Measurements from ENCODE around the gene RAB21.
"Not testable (repeated sequence)": the region's sequence is repeated elsewhere in the genome, so short reads cannot be mapped to it uniquely, and the experiment has no call there.

Gene RAB21

GRCh38 chr12:71752891-71753290 is 1.8 kb upstream of the RAB21 start:
- no peak for DNase-seq (ENCODE audit: low spot score)

- peak; percentile 42 for DNase-seq (ENCODE audit: low spot score)
Measured at GRCh38 chr12:71755146-71755892, 656 bp downstream of the RAB21 start.

DNA sequence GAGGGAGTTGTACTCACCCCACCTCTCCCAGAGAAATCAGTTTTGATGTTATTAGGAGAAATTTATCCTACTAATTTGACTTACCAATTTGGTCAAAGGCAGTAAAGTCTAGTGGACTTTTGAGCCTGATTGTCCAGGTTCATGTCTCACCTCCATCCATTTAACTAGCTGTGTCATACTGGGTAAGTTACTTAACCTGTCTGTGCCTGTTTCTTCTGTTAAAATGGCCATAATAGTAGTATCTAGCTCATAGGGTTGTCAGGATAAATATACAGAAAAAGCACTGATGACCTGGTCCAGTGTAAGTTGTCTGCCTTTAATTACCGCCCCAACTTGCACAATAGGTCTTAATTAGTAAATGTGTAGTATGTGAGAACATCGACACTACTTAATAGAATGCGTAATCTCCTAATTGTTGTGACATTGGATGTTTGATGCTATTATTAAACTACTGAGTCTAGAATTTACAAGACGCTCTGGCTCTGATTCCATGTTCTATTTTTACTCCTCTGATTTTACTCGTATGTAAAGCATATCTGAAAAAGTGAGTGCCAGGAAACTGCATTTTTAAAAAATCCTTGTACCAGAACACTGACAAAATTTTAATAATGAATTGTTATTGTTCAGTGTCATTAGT is 1.5 kb downstream of the RAB21 start:
- no peak for DNase-seq (ENCODE audit: low spot score)

GRCh38 chr12:71759941-71760340 is 5.3 kb downstream of the RAB21 start:
- no peak for DNase-seq (ENCODE audit: low spot score)

GRCh38 chr12:71760471-71760870 is 5.8 kb downstream of the RAB21 start:
- no peak for DNase-seq (ENCODE audit: low spot score)

- DNase-seq (ENCODE audit: low spot score): not testable (repeated sequence)
Measured at GRCh38 chr12:71761354-71761753, 6.7 kb downstream of the RAB21 start.

DNA sequence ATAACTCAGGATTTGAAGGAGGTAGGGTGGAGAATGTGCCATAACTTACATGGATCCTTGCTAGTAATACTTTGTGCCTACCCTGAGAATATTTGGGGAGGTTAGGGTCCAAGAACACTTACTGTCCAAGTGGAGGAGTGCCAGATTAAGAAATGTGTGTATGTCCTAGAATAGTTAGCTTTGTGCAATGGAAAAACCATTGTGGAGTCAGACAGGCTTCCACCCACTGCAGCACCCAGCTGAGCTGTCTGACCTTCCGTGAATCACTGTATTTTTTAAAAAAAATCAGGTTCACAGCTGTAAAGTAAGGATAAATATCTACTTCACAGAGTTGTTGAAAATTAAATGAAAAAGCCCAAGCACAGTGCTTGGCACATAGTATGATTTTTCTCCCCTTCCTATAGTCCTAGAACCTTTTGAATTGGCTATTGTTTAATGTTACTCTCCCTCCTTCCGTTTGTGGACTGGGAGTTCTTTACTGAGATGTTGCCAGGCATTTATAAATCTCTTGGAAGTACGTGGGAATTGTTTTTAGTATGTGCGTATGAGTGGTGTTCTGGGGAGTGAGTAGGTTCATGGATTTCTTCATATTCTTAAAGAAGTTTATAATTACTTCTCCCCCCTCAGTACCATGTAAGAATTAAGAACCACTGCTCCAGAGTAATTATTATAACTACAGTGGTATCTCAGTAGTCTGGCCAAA is 9.2 kb downstream of the RAB21 start:
- no peak for DNase-seq (ENCODE audit: low spot score)

- DNase-seq (ENCODE audit: low spot score): no peak
Measured at GRCh38 chr12:71764587-71765321, 10.1 kb downstream of the RAB21 start.

DNA sequence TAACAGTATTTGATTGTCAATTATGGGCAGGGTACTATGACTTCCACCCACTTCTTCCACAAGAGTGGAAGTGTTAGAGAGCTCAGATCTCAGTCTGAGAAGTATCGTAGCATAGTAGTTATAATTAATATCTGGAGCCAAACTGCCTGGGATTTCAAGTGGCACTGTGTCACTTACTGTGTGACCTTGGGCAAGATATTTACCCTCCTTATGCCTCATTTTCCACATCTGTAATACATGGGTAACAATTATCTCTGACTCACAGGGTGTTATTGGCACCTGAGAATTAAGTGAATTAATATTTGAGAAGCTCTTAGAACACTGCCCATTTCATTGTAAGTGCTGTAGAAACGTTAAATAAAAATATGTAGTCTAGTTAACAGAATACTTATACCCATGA is 11.5 kb downstream of the RAB21 start:
- no peak for DNase-seq (ENCODE audit: low spot score)

- no peak for DNase-seq (ENCODE audit: low spot score)
Measured at GRCh38 chr12:71767183-71767582, 12.5 kb downstream of the RAB21 start.

GRCh38 chr12:71768900-71769299 is 14.2 kb downstream of the RAB21 start:
- DNase-seq (ENCODE audit: low spot score): no peak

DNA sequence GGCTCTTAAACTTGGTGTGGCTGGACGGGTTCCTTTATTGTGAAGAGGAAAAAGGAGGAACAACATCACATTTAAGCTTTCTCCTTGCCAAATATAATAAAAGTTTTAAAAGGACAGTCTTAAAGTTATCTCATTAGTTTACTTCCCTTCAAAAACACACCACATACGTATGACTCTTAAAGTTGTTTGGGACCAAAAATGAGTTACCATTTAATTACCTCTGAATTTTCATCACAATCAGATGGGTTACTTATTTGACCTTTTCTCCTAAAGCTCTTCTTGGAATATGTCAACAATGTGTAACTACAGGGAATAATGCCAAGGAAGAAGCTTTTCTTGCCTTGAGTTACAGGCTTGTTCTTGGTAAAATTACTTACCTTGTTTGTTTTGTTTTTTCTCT is 16.4 kb downstream of the RAB21 start:
- DNase-seq (ENCODE audit: low spot score): no peak

GRCh38 chr12:71772735-71773134 is 18.1 kb downstream of the RAB21 start:
- DNase-seq (ENCODE audit: low spot score): no peak

- peak; percentile 40 for DNase-seq (ENCODE audit: low spot score)
Measured at GRCh38 chr12:71780237-71780822, 25.7 kb downstream of the RAB21 start.

- no peak for DNase-seq (ENCODE audit: low spot score)
Measured at GRCh38 chr12:71782017-71782416, 27.4 kb downstream of the RAB21 start.

DNA sequence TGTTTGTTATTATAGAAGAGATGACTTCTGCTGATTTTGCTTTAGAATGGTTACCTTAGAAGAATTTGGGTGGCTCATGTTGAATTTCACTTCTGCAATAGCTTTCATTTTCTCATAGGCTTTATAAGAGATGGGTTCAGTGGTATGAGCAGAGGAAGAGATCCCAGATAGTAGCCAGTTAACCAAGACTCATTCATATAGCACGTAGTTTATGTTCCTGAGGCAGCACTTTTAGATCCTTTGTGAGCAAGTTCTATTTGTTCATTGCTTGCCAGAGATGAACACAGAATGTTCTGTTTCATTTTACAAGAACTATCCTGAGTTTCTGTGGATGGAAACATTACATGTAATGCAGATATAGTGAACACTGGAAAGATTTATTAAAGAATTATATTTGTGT is 32.2 kb downstream of the RAB21 start:
- no peak for DNase-seq (ENCODE audit: low spot score)

GRCh38 chr12:71787580-71787979 is 32.9 kb downstream of the RAB21 start:
- DNase-seq (ENCODE audit: low spot score): no peak

GRCh38 chr12:71790331-71790730 is 35.7 kb downstream of the RAB21 start:
- DNase-seq (ENCODE audit: low spot score): no peak

DNA sequence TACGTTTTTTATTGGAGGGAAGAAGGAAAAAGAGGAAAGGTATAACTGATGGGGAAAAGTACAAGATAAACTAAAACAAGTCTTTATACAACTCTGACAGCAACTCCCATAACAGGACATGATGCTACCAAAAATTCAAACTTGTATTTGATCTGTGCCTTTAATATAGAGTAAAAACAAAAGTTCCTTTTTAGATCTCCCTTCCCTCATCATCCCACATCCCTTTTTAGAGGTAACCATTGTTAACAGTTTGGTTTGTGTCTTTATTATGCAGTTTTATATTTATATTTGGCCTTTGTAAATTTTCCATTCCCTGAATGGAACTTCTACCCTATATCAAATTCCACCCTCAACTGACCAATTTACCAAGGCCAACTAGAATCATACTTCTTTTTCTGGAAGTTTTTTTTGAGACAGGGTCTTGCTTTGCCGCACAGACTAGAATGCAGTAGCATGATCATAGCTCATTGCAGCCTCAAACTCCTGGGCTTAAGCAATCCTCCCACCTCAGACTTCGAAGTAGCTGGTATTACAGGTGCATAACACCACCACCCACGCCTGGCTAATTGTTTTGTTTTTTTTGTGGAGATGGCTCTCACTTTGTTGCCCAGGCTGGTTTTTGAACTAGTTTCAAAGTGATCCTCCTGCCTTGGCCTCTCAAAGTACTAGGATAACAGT is 36.9 kb downstream of the RAB21 start:
- DNase-seq (ENCODE audit: low spot score): no peak

DNA sequence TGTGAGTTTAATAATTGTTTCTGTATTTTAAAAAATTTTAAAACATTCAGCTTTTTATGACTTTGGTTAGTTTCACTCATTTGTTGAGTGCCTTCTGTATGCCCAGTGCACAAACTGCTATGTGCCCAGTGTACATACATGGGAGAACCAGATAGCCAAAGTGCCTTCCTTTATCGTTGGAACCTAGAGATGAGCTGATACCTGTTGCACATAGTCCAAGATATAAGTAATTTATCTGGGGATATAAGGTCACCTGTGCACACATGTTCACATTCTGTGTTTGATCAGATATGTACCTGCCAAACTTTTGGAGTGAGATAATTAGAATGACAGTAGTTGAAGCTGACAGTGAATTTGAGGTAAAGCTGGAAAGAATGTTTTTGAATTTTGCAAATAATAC is 37.9 kb downstream of the RAB21 start:
- no peak for DNase-seq (ENCODE audit: low spot score)

DNA sequence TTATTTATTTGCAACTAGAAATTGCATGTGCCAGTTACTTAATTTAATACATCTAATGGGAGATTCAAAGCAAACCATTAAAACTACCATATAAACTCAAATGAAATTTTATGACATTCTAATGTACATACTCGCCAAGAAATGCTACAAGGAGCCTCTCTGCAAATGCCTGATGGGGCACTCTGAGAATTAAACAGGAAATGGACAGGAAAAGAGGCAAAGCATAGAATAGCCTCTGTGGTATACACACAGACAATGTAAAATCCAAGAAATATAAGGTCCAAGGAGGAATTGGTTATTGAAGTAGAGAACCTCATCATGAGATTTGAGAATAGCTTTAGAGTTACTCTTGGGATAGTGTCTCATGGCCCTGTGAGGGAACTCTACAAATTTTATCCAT is 41.2 kb downstream of the RAB21 start:
- no peak for DNase-seq (ENCODE audit: low spot score)

GRCh38 chr12:71797531-71797930 is 42.9 kb downstream of the RAB21 start:
- DNase-seq (ENCODE audit: low spot score): no peak

Measured in CD4-positive, alpha-beta T cell treated with Interleukin-15 for 4 hours (primary cell).